HepG2 (cell line): ENCODE results near the gene CTNNA1. TPM values are rescaled to one million over a fixed set of nuclear protein-coding genes. Genes with fewer than 3 reads are reported as not detected.

Source experiments
- ATAC-seq: fragments of 200-7000 bp; cut with Tn5 transposase; 3 replicates; pipeline ENCODE4 v1.9.1; 2020; ENCODE audit warnings: mild to moderate bottlenecking, moderate library complexity
- BruUV-seq: library from RNA; stranded (reverse); fragments of 400-500 nt; replicated peaks from 2 replicates; lab custom pipeline; 2021; lab: Mats Ljungman, UMichigan
- CTCF ChIA-PET: fragments of 300-600 bp; formaldehyde crosslinking; extraction: SDS; loops from one replicate; lab custom pipeline; 2021; ENCODE audit warnings: low total read pairs, inconsistent platforms, low intra/inter-chr PET ratio; lab: Yijun Ruan, JAX
- POLR2A ChIA-PET: fragments of 350-600 bp; sonication (Branson Sonifier 250); formaldehyde crosslinking; loops from one replicate; lab custom pipeline; 2020; ENCODE audit warnings: antibody characterized with exemption, inconsistent platforms; lab: Yijun Ruan, JAX
- DNase-seq: peaks from one replicate; pipeline ENCODE4 v3.0.0-alpha.2; 2015; ENCODE audit warnings: low spot score
- FAIRE-seq: peaks from 3 replicates; lab custom pipeline; 2011; peaks lifted over from hg19 to GRCh38; lab: Jason Lieb, UNC
- H2AFZ ChIP-seq: one replicate; pipeline ENCODE4 v1.6.1; 2011; ENCODE audit warnings: low read length, inconsistent platforms
- H3K27ac ChIP-seq: fragments of 300-600 bp; 3 replicates; pipeline ENCODE4 v1.8.0; 2011; ENCODE audit warnings: mixed run types, mild to moderate bottlenecking, mixed read lengths, low read length, inconsistent platforms; ENCODE audit not compliant: insufficient read depth; ENCODE audit errors: extremely low read length
- H3K27me3 ChIP-seq, 2 experiments: fragments of 200-600 bp in 1 of 2; 2 replicates in 1 of 2; 3 replicates in 1 of 2; pipeline versions ENCODE4 v1.6.0 to v1.8.0; 2011; ENCODE audit warnings: low read length in 2 of 2, mild to moderate bottlenecking in 2 of 2, moderate library complexity in 2 of 2, inconsistent platforms in 1 of 2; ENCODE audit not compliant: insufficient read depth in 2 of 2, control insufficient read depth in 1 of 2
- H3K36me3 ChIP-seq, 2 experiments: fragments of 200-600 bp in 1 of 2; replicated peaks in 1 of 2; 2 replicates in 1 of 2; 3 replicates in 1 of 2; pipeline versions ENCODE4 v1.5.1 to v1.8.0; 2011; ENCODE audit warnings: low read length in 2 of 2, inconsistent platforms in 1 of 2; ENCODE audit not compliant: insufficient read depth in 2 of 2, control insufficient read depth in 1 of 2
- H3K4me1 ChIP-seq: 2 replicates; pipeline ENCODE4 v1.5.1; 2012; ENCODE audit warnings: low read length, inconsistent platforms; ENCODE audit not compliant: insufficient read depth
- H3K4me2 ChIP-seq: 2 replicates; pipeline ENCODE4 v1.6.0; 2011; ENCODE audit warnings: low read depth, low read length, inconsistent platforms
- H3K4me3 ChIP-seq, 3 experiments: fragments of 200-600 bp in 1 of 3; sonication (generic), shearing (Covaris generic) in 1 of 3; replicated peaks in 1 of 3; 2 replicates each; pipeline ENCODE4 v1.5.1; 2011 to 2016; ENCODE audit warnings: low read length in 3 of 3, inconsistent platforms in 2 of 3, low read depth in 2 of 3, mild to moderate bottlenecking in 2 of 3, control low read depth in 1 of 3, mixed read lengths in 1 of 3; ENCODE audit not compliant: insufficient read depth in 1 of 3
- H3K79me2 ChIP-seq: one replicate; pipeline ENCODE4 v1.6.1; 2011; ENCODE audit warnings: low read length, inconsistent platforms; ENCODE audit not compliant: insufficient read depth
- H3K9ac ChIP-seq: 2 replicates; pipeline ENCODE4 v1.6.0; 2011; ENCODE audit warnings: mild to moderate bottlenecking, low read depth, low read length, inconsistent platforms; ENCODE audit not compliant: insufficient read depth
- H3K9me3 ChIP-seq: 2 replicates; pipeline ENCODE4 v1.5.1; 2012; ENCODE audit warnings: mild to moderate bottlenecking, low read length
- H4K20me1 ChIP-seq: 2 replicates; pipeline ENCODE4 v1.6.0; 2011; ENCODE audit warnings: inconsistent platforms, mild to moderate bottlenecking, low read length, moderate library complexity; ENCODE audit not compliant: insufficient read depth
- AGO2 ChIP-seq: fragments of 200-400 bp; formaldehyde crosslinking; optimal IDR thresholded peaks from 2 replicates; pipeline ENCODE3; 2017; ENCODE audit warnings: mild to moderate bottlenecking, low read depth, low read length, moderate library complexity
- REXO4 ChIP-seq: sonication (generic); formaldehyde crosslinking; IDR thresholded peaks from 2 replicates; pipeline ENCODE4 v1.8.0; 2022; ENCODE audit warnings: missing genetic modification reagents, mild to moderate bottlenecking, borderline replicate concordance
- SETDB1 ChIP-seq: sonication (generic); formaldehyde crosslinking; IDR thresholded peaks from 2 replicates; pipeline ENCODE4 v1.5.1; 2020; ENCODE audit warnings: missing genetic modification reagents, mild to moderate bottlenecking, borderline replicate concordance
- SMAD9 ChIP-seq: sonication (generic); formaldehyde crosslinking; IDR thresholded peaks from 2 replicates; pipeline ENCODE4 v1.5.1; 2020; ENCODE audit warnings: mild to moderate bottlenecking, missing genetic modification reagents
- SOX5 ChIP-seq: IDR thresholded peaks from 2 replicates; pipeline ENCODE4 v1.6.1; 2016; ENCODE audit warnings: borderline replicate concordance
- ZNF333 ChIP-seq: sonication (generic); formaldehyde crosslinking; IDR thresholded peaks from 2 replicates; pipeline ENCODE4 v1.4.0; 2020; ENCODE audit warnings: mild to moderate bottlenecking, missing genetic modification reagents, borderline replicate concordance
- ZNF383 ChIP-seq: sonication (generic); formaldehyde crosslinking; IDR thresholded peaks from 2 replicates; pipeline ENCODE4 v1.4.0; 2020; ENCODE audit warnings: missing genetic modification reagents, mild to moderate bottlenecking, borderline replicate concordance
- ZNF44 ChIP-seq: sonication (generic); formaldehyde crosslinking; IDR thresholded peaks from 2 replicates; pipeline ENCODE4 v1.5.1; 2020; ENCODE audit warnings: mild to moderate bottlenecking, missing genetic modification reagents
- ZSCAN31 ChIP-seq: sonication (generic); formaldehyde crosslinking; IDR thresholded peaks from 2 replicates; pipeline ENCODE4 v1.5.0; 2020; ENCODE audit warnings: low read depth, mild to moderate bottlenecking, missing genetic modification reagents
- WGBS: methylation state at CpG from one replicate; pipeline ENCODE4 v1.1.6; 2017; ENCODE audit warnings: low lambda C conversion rate; 5-methylcytosine and 5-hydroxymethylcytosine counted together
- in situ Hi-C: cut with HindIII; loops from 2 replicates; pipeline ENCODE4 v1.10.0; 2017; ENCODE audit warnings: low pct_unique_long_range_greater_than_20kb; ENCODE audit not compliant: extremely low pct_ligation_motif_present
- intact Hi-C: fragments of 100-400 bp; cut with micrococcal nuclease; formaldehyde crosslinking; loops from one replicate; pipeline ENCODE4 v1.10.0; 2022; ENCODE audit not compliant: unreplicated experiment
- polyA plus RNA-seq, 8 experiments: library from polyadenylated mRNA; depleted of rRNA in 3 of 8; stranded (reverse) in 7 of 8; unstranded in 1 of 8; fragments of >200 nt; fragmentation: Illumina TruSeq in 4 of 8; extraction: Trizol in 4 of 8; gene quantifications; 2 replicates each; pipeline versions ENCODE4 v1.2.1 to v1.2.3, GENCODE V29; 2011 to 2016; ENCODE audit warnings: low read depth in 4 of 8, missing spikeins in 1 of 8, mixed read lengths in 1 of 8; ENCODE audit not compliant: insufficient read depth in 1 of 8
- total RNA-seq, 5 experiments: library from RNA; depleted of rRNA; stranded (reverse); fragments of >200 nt; fragmentation: Illumina TruSeq; extraction: Trizol; gene quantifications; 2 replicates each; pipeline ENCODE4 v1.2.3, GENCODE V29; 2016; ENCODE audit warnings: low read depth in 1 of 5
- TF ChIP-seq, protein P1 (sequence below): sonication (generic); formaldehyde crosslinking; IDR thresholded peaks from 2 replicates; pipeline ENCODE4 v1.5.0; 2020; ENCODE audit warnings: mild to moderate bottlenecking, missing genetic modification reagents, borderline replicate concordance
- TF ChIP-seq, protein P2 (sequence below): sonication (generic); formaldehyde crosslinking; IDR thresholded peaks from 2 replicates; pipeline ENCODE4 v1.5.0; 2020; ENCODE audit warnings: missing genetic modification reagents

Gene CTNNA1
- total and polyA plus RNA-seq, 2 of the 13 experiments (the other 11 are each of a cell fraction or from before 2014, with no cell fraction given), result 66.8 to 162 TPM

- no TSS peak for BruUV-seq
Observed at GRCh38 chr5:138903130-138903775, 150.0 kb downstream of the CTNNA1 start.

DNA sequence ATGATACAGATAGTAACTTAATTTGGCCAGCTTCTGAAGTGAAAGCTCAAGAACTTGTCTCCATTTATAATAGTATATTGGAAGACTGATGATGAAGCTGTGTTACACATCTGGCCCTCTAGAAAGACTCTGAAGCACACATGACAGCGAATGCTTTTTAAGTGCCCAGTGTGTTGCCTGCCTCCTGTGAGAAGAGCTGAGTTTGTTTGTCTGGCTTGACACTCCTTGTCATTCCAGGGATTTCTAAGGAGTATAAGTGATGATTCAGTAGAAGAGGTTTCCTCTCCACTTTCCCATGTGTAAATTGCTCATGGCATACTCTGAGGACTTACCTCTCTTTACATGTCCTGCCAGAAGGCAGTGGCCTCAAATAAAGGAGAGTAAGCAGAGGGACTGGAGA lies 152.3 kb downstream of the CTNNA1 start:
- FAIRE-seq (no peak), ATAC-seq (no peak), DNase-seq (no peak)
- intact Hi-C loops (no loop called here), in situ Hi-C loops (no loop called here)
- 100% methylated on average over 1 of the region's 1 CpG for WGBS
- Histone ChIP-seq H3K9me3 (no peaks in the 10 kb centered on the region), H3K36me3 (peaks cover 13 to 70% of the 10 kb centered on the region in 2 experiments), H3K27me3 (no peaks in the 10 kb centered on the region), H3K4me2 (no peak overlapping the region), H3K4me1 (no peaks in the 10 kb centered on the region), H2AFZ (no peak overlapping the region), H4K20me1 (no peaks in the 10 kb centered on the region), H3K4me3 (no peak overlapping the region), H3K79me2 (no peaks in the 10 kb centered on the region), H3K9ac (no peak overlapping the region), H3K27ac (no peak overlapping the region)
- POLR2A ChIA-PET, result no interaction called here
- CTCF ChIA-PET, result no interaction called here
- no TSS peak for BruUV-seq
- TF ChIP-seq SMAD9 (no peak), ZSCAN31 (no peak), ZNF44 (CRISPR knock-in tag) (no peak), SETDB1 (no peak)
- TF ChIP-seq, protein P1, sequence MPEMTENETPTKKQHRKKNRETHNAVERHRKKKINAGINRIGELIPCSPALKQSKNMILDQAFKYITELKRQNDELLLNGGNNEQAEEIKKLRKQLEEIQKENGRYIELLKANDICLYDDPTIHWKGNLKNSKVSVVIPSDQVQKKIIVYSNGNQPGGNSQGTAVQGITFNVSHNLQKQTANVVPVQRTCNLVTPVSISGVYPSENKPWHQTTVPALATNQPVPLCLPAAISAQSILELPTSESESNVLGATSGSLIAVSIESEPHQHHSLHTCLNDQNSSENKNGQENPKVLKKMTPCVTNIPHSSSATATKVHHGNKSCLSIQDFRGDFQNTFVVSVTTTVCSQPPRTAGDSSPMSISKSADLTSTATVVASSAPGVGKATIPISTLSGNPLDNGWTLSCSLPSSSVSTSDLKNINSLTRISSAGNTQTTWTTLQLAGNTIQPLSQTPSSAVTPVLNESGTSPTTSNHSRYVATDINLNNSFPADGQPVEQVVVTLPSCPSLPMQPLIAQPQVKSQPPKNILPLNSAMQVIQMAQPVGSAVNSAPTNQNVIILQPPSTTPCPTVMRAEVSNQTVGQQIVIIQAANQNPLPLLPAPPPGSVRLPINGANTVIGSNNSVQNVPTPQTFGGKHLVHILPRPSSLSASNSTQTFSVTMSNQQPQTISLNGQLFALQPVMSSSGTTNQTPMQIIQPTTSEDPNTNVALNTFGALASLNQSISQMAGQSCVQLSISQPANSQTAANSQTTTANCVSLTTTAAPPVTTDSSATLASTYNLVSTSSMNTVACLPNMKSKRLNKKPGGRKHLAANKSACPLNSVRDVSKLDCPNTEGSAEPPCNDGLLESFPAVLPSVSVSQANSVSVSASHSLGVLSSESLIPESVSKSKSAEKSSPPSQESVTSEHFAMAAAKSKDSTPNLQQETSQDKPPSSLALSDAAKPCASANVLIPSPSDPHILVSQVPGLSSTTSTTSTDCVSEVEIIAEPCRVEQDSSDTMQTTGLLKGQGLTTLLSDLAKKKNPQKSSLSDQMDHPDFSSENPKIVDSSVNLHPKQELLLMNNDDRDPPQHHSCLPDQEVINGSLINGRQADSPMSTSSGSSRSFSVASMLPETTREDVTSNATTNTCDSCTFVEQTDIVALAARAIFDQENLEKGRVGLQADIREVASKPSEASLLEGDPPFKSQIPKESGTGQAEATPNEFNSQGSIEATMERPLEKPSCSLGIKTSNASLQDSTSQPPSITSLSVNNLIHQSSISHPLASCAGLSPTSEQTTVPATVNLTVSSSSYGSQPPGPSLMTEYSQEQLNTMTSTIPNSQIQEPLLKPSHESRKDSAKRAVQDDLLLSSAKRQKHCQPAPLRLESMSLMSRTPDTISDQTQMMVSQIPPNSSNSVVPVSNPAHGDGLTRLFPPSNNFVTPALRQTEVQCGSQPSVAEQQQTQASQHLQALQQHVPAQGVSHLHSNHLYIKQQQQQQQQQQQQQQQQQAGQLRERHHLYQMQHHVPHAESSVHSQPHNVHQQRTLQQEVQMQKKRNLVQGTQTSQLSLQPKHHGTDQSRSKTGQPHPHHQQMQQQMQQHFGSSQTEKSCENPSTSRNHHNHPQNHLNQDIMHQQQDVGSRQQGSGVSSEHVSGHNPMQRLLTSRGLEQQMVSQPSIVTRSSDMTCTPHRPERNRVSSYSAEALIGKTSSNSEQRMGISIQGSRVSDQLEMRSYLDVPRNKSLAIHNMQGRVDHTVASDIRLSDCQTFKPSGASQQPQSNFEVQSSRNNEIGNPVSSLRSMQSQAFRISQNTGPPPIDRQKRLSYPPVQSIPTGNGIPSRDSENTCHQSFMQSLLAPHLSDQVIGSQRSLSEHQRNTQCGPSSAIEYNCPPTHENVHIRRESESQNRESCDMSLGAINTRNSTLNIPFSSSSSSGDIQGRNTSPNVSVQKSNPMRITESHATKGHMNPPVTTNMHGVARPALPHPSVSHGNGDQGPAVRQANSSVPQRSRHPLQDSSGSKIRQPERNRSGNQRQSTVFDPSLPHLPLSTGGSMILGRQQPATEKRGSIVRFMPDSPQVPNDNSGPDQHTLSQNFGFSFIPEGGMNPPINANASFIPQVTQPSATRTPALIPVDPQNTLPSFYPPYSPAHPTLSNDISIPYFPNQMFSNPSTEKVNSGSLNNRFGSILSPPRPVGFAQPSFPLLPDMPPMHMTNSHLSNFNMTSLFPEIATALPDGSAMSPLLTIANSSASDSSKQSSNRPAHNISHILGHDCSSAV (CRISPR knock-in tag), result no peak

More at GRCh38 chr5:138903130-138903775, 150.0 kb downstream of the CTNNA1 start:
- Histone ChIP-seq H3K79me2 (no peaks in the 10 kb centered on the region), H2AFZ (no peak overlapping the region), H3K4me3 (no peak overlapping the region), H3K4me1 (no peaks in the 10 kb centered on the region), H3K9ac (no peak overlapping the region), H3K9me3 (no peaks in the 10 kb centered on the region), H3K27ac (no peak overlapping the region), H3K36me3 (peaks cover 15 to 65% of the 10 kb centered on the region in 2 experiments), H3K27me3 (no peaks in the 10 kb centered on the region), H4K20me1 (no peaks in the 10 kb centered on the region), H3K4me2 (no peak overlapping the region)
- CTCF ChIA-PET, result no interaction called here
- FAIRE-seq (no peak), DNase-seq (no peak), ATAC-seq (no peak)
- intact Hi-C loops, result no loop called here
- 97% methylated on average over 10 of the region's 10 CpGs for whole genome bisulfite sequencing
- TF ChIP-seq AGO2 (no peak), REXO4 (CRISPR knock-in tag) (no peak), ZNF383 (CRISPR knock-in tag) (no peak), SOX5 (CRISPR knock-in tag) (no peak), ZNF333 (CRISPR knock-in tag) (no peak)
- TF ChIP-seq, protein P2, sequence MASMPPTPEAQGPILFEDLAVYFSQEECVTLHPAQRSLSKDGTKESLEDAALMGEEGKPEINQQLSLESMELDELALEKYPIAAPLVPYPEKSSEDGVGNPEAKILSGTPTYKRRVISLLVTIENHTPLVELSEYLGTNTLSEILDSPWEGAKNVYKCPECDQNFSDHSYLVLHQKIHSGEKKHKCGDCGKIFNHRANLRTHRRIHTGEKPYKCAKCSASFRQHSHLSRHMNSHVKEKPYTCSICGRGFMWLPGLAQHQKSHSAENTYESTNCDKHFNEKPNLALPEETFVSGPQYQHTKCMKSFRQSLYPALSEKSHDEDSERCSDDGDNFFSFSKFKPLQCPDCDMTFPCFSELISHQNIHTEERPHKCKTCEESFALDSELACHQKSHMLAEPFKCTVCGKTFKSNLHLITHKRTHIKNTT (CRISPR knock-in tag), result no peak
- in situ Hi-C loops, result no loop called here
- POLR2A ChIA-PET, result interaction anchor here (0.6 kb wide), 1 partner anchor 11 kb away, joined by 3 read pairs; no protein-coding TSS in a partner anchor
